Gastroesophageal sphincter (tissue), 4 donors: ENCODE data around the gene MUSTN1. TPM values are rescaled to one million over a fixed set of nuclear protein-coding genes. Genes with fewer than 3 reads are reported as not detected.

ENCODE experiments used
- ATAC-seq: fragments of 150-250 bp; one replicate; pipeline ENCODE4 v1.9.1; 2016; ENCODE audit warnings: mild to moderate bottlenecking, moderate library complexity
- H3K27ac ChIP-seq, 4 donors: fragments of 200-600 bp; sonication (generic) in 3 of 4; 1 replicate in 3 of 4; 2 replicates in 1 of 4; pipeline ENCODE4 v1.5.1; 2016 to 2019
- H3K27me3 ChIP-seq: fragments of 200-600 bp; sonication (generic); one replicate; pipeline ENCODE4 v1.5.1; 2019
- H3K36me3 ChIP-seq, 2 donors: fragments of 200-600 bp; sonication (generic); one replicate each; pipeline ENCODE4 v1.5.1; 2019; ENCODE audit warnings: control low read depth in 1 of 2
- H3K4me1 ChIP-seq, 3 donors: fragments of 200-600 bp; sonication (generic); 1 replicate in 2 of 3; 2 replicates in 1 of 3; pipeline ENCODE4 v1.5.1; 2016 to 2019; ENCODE audit warnings: control low read depth in 2 of 3
- H3K4me3 ChIP-seq, 2 donors: fragments of 200-600 bp; sonication (generic); one replicate each; pipeline ENCODE4 v1.5.1; 2019; ENCODE audit warnings: mild to moderate bottlenecking in 1 of 2, moderate library complexity in 1 of 2
- H3K9me3 ChIP-seq, 3 donors: fragments of 200-600 bp; sonication (generic); one replicate each; pipeline ENCODE4 v1.5.1; 2017 to 2019; ENCODE audit warnings: control low read depth in 2 of 3
- EP300 ChIP-seq: sonication (generic); formaldehyde crosslinking; IDR thresholded peaks from one replicate; pipeline ENCODE4 v1.6.1; 2017; ENCODE audit warnings: antibody characterized with exemption, mild to moderate bottlenecking
- POLR2A ChIP-seq, 2 donors: fragments of 450-650 bp; IDR thresholded peaks; one replicate each; pipeline ENCODE4 v1.6.1; 2017; ENCODE audit warnings: antibody characterized with exemption in 2 of 2, mild to moderate bottlenecking in 2 of 2, moderate library complexity in 1 of 2
- POLR2AphosphoS5 ChIP-seq: sonication (generic); formaldehyde crosslinking; IDR thresholded peaks from one replicate; pipeline ENCODE4 v1.6.1; 2017; ENCODE audit warnings: antibody characterized with exemption
- WGBS, 2 donors: methylation state at CpG; one replicate each; pipeline ENCODE4 v1.1.5; 2018; ENCODE audit warnings: low coverage in 1 of 2; 5-methylcytosine and 5-hydroxymethylcytosine counted together
- total RNA-seq, 4 donors: library from RNA; depleted of rRNA; stranded (reverse); fragments of >200 nt; gene quantifications; one replicate each; pipeline ENCODE4 v1.1.0, GENCODE V29; 2016
- TF ChIP-seq, protein P1 (sequence below), 4 experiments: fragments of 200-600 bp in 2 of 4; fragments of 450-650 bp in 2 of 4; sonication (generic) in 1 of 4; IDR thresholded peaks; one replicate each; pipeline ENCODE4 v1.5.1; 2017 to 2019; ENCODE audit warnings: antibody characterized with exemption in 4 of 4, mild to moderate bottlenecking in 2 of 4, moderate library complexity in 2 of 4

The MUSTN1 gene
- total RNA-seq, 4 donors from 2014 or later, result 8.6 to 20.9 (median 16.6) TPM

DNA sequence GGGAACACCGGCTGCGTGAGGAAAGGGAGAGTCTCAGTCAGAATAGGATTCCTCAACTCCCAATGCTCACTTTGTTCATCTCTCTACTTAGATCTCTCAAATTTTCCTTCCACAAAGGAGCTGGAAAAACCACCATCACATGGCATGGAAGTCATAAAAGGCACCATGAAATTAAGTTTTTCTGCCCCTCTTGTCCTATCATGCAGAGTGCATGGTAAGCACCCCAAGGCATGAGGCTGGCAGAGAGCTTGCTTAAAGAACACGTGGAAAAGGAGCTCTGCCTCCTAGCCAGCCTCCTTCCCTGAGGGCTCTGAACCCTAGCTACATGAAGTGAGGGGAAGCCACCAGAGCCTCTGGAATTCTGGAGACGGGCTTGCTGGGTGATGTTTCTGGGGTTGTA is 44.8 kb upstream of the MUSTN1 start:
- TF ChIP-seq POLR2A (IDR thresholded peaks at IDR 0.05) (no peak), POLR2AphosphoS5 (no peak), EP300 (no peak)
- TF ChIP-seq, protein P1, sequence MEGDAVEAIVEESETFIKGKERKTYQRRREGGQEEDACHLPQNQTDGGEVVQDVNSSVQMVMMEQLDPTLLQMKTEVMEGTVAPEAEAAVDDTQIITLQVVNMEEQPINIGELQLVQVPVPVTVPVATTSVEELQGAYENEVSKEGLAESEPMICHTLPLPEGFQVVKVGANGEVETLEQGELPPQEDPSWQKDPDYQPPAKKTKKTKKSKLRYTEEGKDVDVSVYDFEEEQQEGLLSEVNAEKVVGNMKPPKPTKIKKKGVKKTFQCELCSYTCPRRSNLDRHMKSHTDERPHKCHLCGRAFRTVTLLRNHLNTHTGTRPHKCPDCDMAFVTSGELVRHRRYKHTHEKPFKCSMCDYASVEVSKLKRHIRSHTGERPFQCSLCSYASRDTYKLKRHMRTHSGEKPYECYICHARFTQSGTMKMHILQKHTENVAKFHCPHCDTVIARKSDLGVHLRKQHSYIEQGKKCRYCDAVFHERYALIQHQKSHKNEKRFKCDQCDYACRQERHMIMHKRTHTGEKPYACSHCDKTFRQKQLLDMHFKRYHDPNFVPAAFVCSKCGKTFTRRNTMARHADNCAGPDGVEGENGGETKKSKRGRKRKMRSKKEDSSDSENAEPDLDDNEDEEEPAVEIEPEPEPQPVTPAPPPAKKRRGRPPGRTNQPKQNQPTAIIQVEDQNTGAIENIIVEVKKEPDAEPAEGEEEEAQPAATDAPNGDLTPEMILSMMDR (IDR thresholded peaks at IDR 0.05), result no peak
- no peak for ATAC-seq
- Histone ChIP-seq H3K4me3 (no peak overlapping the region), H3K27ac (no peak overlapping the region), H3K36me3 (peaks cover 0 to 28% of the 10 kb centered on the region in 2 donors), H3K4me1 (peaks cover 0 to 17% (median 0%) of the 10 kb centered on the region in 3 donors), H3K9me3 (no peaks in the 10 kb centered on the region), H3K27me3 (no peaks in the 10 kb centered on the region)
- WGBS, 2 donors, result 93 to 94% methylated on average over 2 to 3 of the region's 4 CpGs

DNA sequence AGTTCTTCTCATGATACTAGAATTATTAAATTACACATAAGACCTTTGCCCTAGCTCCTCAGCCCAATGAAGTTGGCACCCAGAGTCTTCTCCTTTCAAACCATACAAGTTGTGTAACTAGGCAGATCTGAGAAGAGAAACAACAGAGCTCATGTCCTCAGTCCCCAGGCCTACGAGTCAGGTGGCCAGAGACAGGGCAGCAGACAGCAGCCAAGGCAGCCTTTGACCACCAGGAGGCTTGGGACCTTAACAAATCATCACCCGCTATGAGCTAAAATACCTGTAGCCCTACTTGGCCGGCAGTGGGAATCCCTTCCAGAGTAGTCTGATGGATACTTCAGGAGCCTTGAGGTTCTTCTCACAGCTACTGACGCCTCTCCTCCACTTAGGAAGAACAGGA is 44.3 kb upstream of the MUSTN1 start:
- Histone ChIP-seq H3K27me3 (no peaks in the 10 kb centered on the region), H3K4me1 (peaks cover 0 to 22% (median 0%) of the 10 kb centered on the region in 3 donors), H3K9me3 (no peaks in the 10 kb centered on the region), H3K36me3 (peaks cover 0 to 28% of the 10 kb centered on the region in 2 donors), H3K27ac (no peak overlapping the region), H3K4me3 (no peak overlapping the region)
- WGBS, 2 donors, result 94% methylated on average over 2 of the region's 4 CpGs; no CpG with 5 or more reads in 1 of the 2 donors
- ATAC-seq, result no peak
- TF ChIP-seq EP300 (no peak), POLR2AphosphoS5 (no peak), POLR2A (IDR thresholded peaks at IDR 0.05) (no peak)
- TF ChIP-seq, protein P1 (IDR thresholded peaks at IDR 0.05), result no peak

DNA sequence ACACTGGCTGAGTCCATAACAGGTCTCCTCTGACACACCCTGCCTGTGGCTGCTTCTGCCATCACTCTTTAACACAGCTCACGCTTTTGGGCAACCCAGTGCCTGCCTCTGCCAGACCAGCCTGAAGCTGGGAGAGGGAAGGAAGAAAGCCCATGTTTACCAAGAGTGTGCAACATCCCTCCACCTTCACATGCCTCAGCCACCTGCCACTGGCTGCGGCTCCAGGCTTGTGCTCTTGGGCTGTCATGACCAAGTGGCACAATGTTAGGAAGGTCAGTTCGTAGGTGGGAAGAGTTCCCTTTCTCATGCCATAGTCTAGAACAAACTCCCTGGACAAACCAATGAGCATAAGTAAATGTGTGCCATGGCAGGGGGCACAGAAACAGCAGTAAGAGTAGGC is 42.3 kb upstream of the MUSTN1 start:
- TF ChIP-seq EP300, result no peak
- TF ChIP-seq, protein P1 (IDR thresholded peaks at IDR 0.05), result no peak
- TF ChIP-seq POLR2AphosphoS5, result no peak
- TF ChIP-seq POLR2A (IDR thresholded peaks at IDR 0.05), result no peak

DNA sequence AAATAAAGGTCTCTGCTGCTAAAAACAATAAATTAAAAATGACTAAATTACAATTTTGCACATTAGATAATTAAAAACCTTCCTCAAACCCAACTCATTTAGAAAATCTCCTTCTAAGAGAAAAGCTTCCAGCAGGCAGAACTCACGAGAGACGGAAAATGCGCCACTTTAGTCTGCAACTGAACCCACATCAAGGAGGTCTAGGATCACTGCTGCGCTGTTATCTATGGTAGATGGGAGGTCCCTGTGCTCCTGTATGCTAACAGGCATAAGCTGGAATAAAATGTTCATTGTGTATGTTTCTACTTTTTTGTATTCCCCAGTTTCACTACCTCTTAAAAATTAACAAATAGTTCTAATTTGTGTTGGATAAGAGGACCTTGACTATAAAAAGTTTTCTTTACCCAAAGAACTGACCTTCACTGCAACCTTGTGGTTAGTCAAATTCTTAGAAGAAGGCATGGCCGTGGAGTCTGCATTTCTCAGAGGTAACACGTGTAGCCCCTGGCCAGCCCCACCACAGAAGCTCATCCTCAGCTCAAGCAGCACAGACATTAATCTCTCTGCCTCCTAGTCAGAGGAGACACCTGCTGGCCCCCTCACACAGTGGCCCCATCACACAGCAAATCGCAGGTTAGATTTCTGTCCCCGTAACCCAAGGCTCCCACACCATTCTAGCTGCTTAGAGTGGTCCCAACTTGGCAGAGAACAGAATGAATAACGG is 40.2 kb upstream of the MUSTN1 start:
- H3K36me3 ChIP-seq, result peaks cover 0 to 19% of the 10 kb centered on the region in 2 donors
- ATAC-seq, result no peak
- WGBS, 2 donors, result 94 to 95% methylated on average over 5 to 6 of the region's 9 CpGs
- TF ChIP-seq EP300 (no peak), POLR2A (IDR thresholded peaks at IDR 0.05) (no peak), POLR2AphosphoS5 (no peak)
- TF ChIP-seq, protein P1 (IDR thresholded peaks at IDR 0.05), result no peak
- no peaks in the 10 kb centered on the region for H3K27me3 ChIP-seq
- H3K9me3 ChIP-seq, result no peaks in the 10 kb centered on the region
- peaks cover 0 to 15% (median 0%) of the 10 kb centered on the region in 3 donors for H3K4me1 ChIP-seq
- no peak overlapping the region for H3K27ac ChIP-seq
- no peak overlapping the region for H3K4me3 ChIP-seq

More for the DNA sequence above, 42.3 kb upstream of the MUSTN1 start:
- Histone ChIP-seq H3K36me3 (peaks cover 0 to 28% of the 10 kb centered on the region in 2 donors), H3K27me3 (no peaks in the 10 kb centered on the region), H3K4me3 (no peak overlapping the region), H3K9me3 (no peaks in the 10 kb centered on the region), H3K4me1 (peaks cover 0 to 22% (median 0%) of the 10 kb centered on the region in 3 donors), H3K27ac (no peak overlapping the region)
- 100% methylated on average over 1 to 3 of the region's 3 CpGs for WGBS, 2 donors
- no peak for ATAC-seq
